ENCODE results near the gene VWA5B1. TPM values are rescaled to one million over a fixed set of nuclear protein-coding genes. Genes with fewer than 3 reads are reported as not detected.
A peak's percentile ranks its signal among the peaks of the same experiment; 100 is the strongest.

The VWA5B1 gene
- total RNA-seq, 1 experiment from 2014 or later = 0.10 TPM

GRCh38 chr1:20367116-20367585 is 76.5 kb downstream of the VWA5B1 start:
- Histone ChIP-seq H3K27me3 (ENCODE audit: control insufficient read depth, insufficient read depth, low read length) (peaks cover 83% of the 10 kb centered on the region), H3K36me3 (replicated peaks; ENCODE audit: control insufficient read depth, insufficient read depth, low read length) (no peaks in the 10 kb centered on the region), H3K4me3 (ENCODE audit: insufficient read depth, low read depth, low read length) (peak overlapping the region; percentile 56)

DNA sequence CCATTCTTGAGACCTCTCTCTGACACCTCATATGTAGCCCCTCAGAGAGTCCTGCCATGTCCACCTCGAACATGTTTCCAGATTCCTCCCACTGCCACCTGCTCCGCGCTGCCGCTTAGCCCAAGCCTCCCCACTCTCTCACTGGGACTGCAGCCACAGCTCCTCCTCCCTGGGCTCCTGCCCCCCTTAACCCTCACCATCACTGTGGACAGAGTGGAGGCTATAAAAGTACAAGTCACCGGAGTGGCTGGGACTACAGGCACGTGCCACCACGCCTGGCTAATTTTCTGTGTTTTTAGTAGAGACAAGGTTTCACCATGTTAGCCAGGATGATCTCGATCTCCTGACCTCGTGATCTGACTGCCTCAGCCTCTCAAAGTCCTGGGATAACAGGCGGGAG is 77.0 kb downstream of the VWA5B1 start:
- Histone ChIP-seq H3K27me3 (ENCODE audit: control insufficient read depth, insufficient read depth, low read length) (peaks cover 82% of the 10 kb centered on the region), H3K4me3 (ENCODE audit: insufficient read depth, low read depth, low read length) (no peak overlapping the region), H3K36me3 (replicated peaks; ENCODE audit: control insufficient read depth, insufficient read depth, low read length) (no peaks in the 10 kb centered on the region)
- no peak for DNase-seq

More at GRCh38 chr1:20367116-20367585, 76.5 kb downstream of the VWA5B1 start:
- peak; percentile 95 for DNase-seq

DNA sequence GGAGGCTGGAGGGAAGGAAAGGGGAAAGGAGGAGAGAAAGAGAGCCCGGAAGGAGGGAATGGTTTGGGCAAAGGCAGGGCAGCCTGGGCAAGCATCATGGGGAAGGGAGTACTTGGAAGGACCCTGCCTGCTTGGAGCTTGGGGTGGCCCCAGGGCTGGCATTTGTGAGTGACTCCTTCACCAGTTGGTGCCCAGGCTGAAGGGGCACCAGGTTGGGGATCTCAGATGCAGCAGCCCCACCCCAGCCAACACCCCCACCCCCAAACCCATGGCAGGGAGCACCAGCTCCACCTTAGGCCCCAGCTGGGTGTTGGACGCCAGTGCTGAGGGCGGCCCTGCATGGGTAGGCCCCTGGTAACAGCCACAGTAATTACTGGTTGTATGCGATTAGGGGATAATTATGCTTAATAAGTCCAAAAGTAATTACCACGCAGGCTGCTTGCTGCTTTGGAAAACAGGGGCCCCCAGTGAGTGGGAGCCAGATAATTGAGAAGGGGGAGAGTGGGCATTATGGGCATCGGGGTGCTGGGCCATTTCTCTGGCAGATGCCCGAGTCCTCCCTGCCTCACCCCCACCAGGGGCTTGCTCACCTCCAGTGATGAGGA is 78.3 kb downstream of the VWA5B1 start:
- H3K27me3 ChIP-seq (ENCODE audit: control insufficient read depth, insufficient read depth, low read length) = peaks cover 80% of the 10 kb centered on the region
- no peaks in the 10 kb centered on the region for H3K36me3 ChIP-seq (replicated peaks; ENCODE audit: control insufficient read depth, insufficient read depth, low read length)
- DNase-seq = no peak
- H3K4me3 ChIP-seq (ENCODE audit: insufficient read depth, low read depth, low read length) = no peak overlapping the region

- no peak for DNase-seq
- no peaks in the 10 kb centered on the region for H3K36me3 ChIP-seq (replicated peaks; ENCODE audit: control insufficient read depth, insufficient read depth, low read length)
- no peak overlapping the region for H3K4me3 ChIP-seq (ENCODE audit: insufficient read depth, low read depth, low read length)
- H3K27me3 ChIP-seq (ENCODE audit: control insufficient read depth, insufficient read depth, low read length) = peaks cover 75% of the 10 kb centered on the region
These were observed 80.0 kb downstream of the VWA5B1 start for GRCh38 chr1:20370698-20371097.

- DNase-seq = peak; percentile 72
- H3K4me3 ChIP-seq (ENCODE audit: insufficient read depth, low read depth, low read length) = no peak overlapping the region
These were observed 80.7 kb downstream of the VWA5B1 start for GRCh38 chr1:20371411-20371810.

GRCh38 chr1:20371883-20372282 is 81.2 kb downstream of the VWA5B1 start:
- H3K27me3 ChIP-seq (ENCODE audit: control insufficient read depth, insufficient read depth, low read length) = peaks cover 70% of the 10 kb centered on the region
- no peaks in the 10 kb centered on the region for H3K36me3 ChIP-seq (replicated peaks; ENCODE audit: control insufficient read depth, insufficient read depth, low read length)
- no peak for DNase-seq
- no peak overlapping the region for H3K4me3 ChIP-seq (ENCODE audit: insufficient read depth, low read depth, low read length)

More at GRCh38 chr1:20371411-20371810, 80.7 kb downstream of the VWA5B1 start:
- H3K36me3 ChIP-seq (replicated peaks; ENCODE audit: control insufficient read depth, insufficient read depth, low read length) = no peaks in the 10 kb centered on the region
- H3K27me3 ChIP-seq (ENCODE audit: control insufficient read depth, insufficient read depth, low read length) = peaks cover 75% of the 10 kb centered on the region

DNA sequence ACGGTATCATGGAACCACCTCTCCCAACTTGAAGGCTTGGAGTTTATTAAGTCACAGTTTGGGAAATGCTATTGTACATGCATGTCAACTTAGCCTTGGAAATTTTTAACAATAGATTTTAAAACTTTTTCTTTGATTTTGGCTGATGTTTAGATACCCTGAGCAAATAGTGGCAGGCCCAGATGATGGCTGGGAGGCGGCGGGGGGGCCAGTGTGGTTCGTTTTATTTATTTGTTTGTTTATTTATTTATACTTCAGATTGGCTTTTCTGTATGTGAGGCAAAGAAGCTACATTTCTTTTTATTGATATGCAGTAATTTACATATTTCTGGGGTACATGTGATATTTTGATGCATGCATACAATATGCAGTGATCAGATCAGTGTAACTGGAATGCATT is 82.0 kb downstream of the VWA5B1 start:
- no peak overlapping the region for H3K4me3 ChIP-seq (ENCODE audit: insufficient read depth, low read depth, low read length)
- no peaks in the 10 kb centered on the region for H3K36me3 ChIP-seq (replicated peaks; ENCODE audit: control insufficient read depth, insufficient read depth, low read length)
- H3K27me3 ChIP-seq (ENCODE audit: control insufficient read depth, insufficient read depth, low read length) = peaks cover 67% of the 10 kb centered on the region
- no peak for DNase-seq

DNA sequence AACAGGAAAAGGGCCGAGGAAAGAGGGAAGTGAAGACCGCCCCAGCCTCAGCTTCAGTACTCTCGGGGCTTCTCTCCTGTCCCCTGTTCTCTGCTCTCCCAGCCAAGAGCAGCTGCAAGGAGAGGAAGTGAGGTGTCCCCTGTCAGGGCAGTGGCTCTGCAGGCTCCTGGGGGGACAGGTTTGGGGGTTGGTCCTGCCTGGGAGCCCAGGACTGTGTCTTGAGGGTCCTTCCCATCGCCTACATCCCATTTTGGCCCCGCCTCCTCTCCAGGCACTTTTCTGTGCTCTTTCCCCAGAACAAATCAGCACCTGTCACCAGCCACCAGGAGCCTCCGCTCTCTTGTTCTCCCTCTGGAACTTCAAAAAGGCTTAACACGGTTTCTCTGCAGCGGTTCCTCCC is 82.6 kb downstream of the VWA5B1 start:
- Histone ChIP-seq H3K27me3 (ENCODE audit: control insufficient read depth, insufficient read depth, low read length) (peaks cover 63% of the 10 kb centered on the region), H3K36me3 (replicated peaks; ENCODE audit: control insufficient read depth, insufficient read depth, low read length) (no peaks in the 10 kb centered on the region), H3K4me3 (ENCODE audit: insufficient read depth, low read depth, low read length) (no peak overlapping the region)
- no peak for DNase-seq

DNA sequence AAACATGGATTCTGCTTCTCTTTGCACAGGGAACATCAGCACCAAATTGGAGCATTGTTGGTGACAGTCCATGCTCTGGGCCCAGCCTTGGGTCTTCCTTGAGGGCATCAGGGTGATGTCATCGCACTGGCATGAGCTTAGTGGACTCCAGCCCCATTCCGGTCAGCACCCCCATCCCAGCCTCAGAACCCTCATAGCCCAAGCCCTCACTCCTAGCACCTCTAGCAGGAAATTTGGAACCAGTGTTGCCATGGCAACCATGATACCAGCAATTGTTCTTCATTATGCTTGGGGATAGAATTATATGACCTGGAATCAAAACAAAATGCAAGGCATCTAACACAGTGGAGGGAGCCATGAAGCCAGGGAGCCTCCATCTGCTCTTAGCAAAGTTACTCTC is 83.1 kb downstream of the VWA5B1 start:
- Histone ChIP-seq H3K27me3 (ENCODE audit: control insufficient read depth, insufficient read depth, low read length) (peaks cover 62% of the 10 kb centered on the region), H3K4me3 (ENCODE audit: insufficient read depth, low read depth, low read length) (no peak overlapping the region), H3K36me3 (replicated peaks; ENCODE audit: control insufficient read depth, insufficient read depth, low read length) (no peaks in the 10 kb centered on the region)
- DNase-seq = no peak

GRCh38 chr1:20375563-20375962 is 84.9 kb downstream of the VWA5B1 start:
- Histone ChIP-seq H3K27me3 (ENCODE audit: control insufficient read depth, insufficient read depth, low read length) (peaks cover 52% of the 10 kb centered on the region), H3K36me3 (replicated peaks; ENCODE audit: control insufficient read depth, insufficient read depth, low read length) (no peaks in the 10 kb centered on the region), H3K4me3 (ENCODE audit: insufficient read depth, low read depth, low read length) (no peak overlapping the region)
- no peak for DNase-seq

DNA sequence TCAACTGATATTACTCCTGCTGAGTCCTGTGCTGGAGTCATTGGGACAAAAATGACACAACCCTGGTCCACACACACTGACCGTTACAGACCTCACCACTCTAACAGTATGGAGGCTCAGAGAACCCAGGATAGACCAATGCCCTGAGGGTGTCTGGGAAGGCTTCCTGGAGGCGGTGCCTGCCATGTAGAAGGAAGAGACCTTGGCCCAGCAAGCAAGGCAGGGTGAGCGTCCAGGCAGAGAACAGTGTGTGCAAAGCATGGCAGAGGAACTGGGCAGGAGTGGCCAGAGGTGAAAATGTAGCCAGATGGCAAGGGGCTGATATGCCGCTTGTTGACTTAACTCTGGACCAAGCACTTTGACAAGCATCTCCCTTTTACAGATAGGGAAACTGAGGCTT is 85.5 kb downstream of the VWA5B1 start:
- Histone ChIP-seq H3K4me3 (ENCODE audit: insufficient read depth, low read depth, low read length) (no peak overlapping the region), H3K27me3 (ENCODE audit: control insufficient read depth, insufficient read depth, low read length) (peaks cover 49% of the 10 kb centered on the region), H3K36me3 (replicated peaks; ENCODE audit: control insufficient read depth, insufficient read depth, low read length) (no peaks in the 10 kb centered on the region)
- DNase-seq = no peak

DNA sequence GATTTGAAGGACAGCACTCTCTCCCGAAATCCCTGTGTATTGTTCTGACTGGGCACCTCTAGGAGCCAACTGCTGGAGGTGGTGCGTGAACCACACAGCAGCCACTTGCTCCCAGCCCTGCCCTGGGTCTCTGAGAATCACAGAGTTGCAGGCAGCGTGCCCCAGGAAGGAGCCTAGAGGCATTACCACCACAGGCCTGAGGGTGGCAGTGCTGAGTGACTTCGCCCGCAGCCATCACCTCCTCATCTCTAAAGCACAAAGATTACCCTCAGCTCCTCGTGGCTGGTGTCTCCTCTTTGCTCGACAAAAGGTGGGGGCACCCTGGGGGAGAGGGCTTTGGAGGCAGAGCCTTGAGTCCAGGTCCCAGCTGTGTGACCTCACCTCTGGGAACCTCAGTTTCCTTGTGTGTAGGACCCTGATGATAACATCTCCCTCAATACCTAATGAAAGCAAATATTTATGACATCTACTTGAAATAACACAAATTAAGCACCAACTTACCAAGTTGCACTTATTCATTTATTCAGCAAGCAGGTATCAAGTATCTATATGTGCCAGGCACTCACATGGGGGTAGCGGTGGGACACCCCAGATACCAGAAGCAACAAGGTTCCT is 86.3 kb downstream of the VWA5B1 start:
- peaks cover 42% of the 10 kb centered on the region for H3K27me3 ChIP-seq (ENCODE audit: control insufficient read depth, insufficient read depth, low read length)
- peak; percentile 87 for DNase-seq
- no peaks in the 10 kb centered on the region for H3K36me3 ChIP-seq (replicated peaks; ENCODE audit: control insufficient read depth, insufficient read depth, low read length)
- no peak overlapping the region for H3K4me3 ChIP-seq (ENCODE audit: insufficient read depth, low read depth, low read length)

DNA sequence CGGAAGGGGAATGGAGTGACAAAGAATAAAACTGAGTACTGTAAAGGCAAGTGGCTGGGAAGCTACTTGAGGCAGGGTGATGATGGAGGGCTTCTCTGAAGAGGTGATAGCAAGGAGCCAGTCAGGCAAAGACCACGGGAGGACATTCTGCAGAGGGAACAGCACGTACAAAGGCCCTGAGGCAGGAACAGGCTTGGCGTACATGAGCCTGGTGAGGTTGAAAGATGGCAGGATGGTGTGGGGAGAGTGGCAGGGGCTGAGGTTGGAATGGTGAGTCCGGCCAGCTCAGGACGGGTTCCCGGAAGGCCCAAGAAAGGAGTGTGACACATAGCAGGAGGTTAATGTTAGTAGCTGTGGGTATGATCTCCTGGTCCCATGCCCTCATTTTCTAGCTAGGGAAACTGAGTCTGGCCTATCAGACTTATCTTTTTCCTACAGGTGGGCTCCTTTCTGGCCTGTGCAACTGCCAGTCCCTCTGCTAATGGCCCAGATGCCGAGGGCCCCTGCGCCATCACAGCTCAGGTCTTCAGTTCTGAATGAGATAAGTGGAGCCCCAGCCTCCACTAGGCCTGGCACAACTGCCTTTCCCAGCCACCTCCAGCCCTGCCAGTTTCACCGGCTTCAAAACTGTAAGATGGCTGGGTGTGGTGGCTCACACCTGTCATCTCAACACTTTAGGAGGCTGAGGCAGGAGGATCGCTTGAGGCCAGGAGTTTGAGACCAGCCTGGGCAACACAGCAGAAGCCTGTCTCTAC is 87.0 kb downstream of the VWA5B1 start:
- no peak for DNase-seq
- H3K27me3 ChIP-seq (ENCODE audit: control insufficient read depth, insufficient read depth, low read length) = peaks cover 36% of the 10 kb centered on the region
- H3K36me3 ChIP-seq (replicated peaks; ENCODE audit: control insufficient read depth, insufficient read depth, low read length) = no peaks in the 10 kb centered on the region
- H3K4me3 ChIP-seq (ENCODE audit: insufficient read depth, low read depth, low read length) = no peak overlapping the region

DNA sequence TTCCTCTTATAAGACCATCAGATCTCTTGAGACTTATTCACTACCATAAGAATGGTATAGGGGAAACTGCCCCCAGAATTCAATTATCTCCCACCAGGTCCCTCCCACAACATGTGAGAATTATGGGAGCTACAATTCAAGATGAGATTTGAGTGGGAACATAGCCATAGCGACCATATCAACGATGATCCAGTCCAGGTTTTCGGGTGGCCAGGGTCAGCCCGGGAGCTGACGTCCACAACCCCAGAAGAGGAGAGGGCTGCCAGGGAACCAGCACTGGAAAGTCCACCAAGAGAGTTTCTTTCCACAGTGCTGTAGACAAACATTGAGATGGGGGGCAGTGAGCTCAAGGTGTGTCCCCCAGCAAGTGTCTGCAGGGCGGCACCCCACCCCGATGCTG is 88.4 kb downstream of the VWA5B1 start:
- Histone ChIP-seq H3K4me3 (ENCODE audit: insufficient read depth, low read depth, low read length) (no peak overlapping the region), H3K27me3 (ENCODE audit: control insufficient read depth, insufficient read depth, low read length) (peaks cover 36% of the 10 kb centered on the region), H3K36me3 (replicated peaks; ENCODE audit: control insufficient read depth, insufficient read depth, low read length) (no peaks in the 10 kb centered on the region)
- DNase-seq = no peak

GRCh38 chr1:20380175-20380574 is 89.5 kb downstream of the VWA5B1 start:
- DNase-seq = no peak
- Histone ChIP-seq H3K27me3 (ENCODE audit: control insufficient read depth, insufficient read depth, low read length) (peaks cover 34% of the 10 kb centered on the region), H3K4me3 (ENCODE audit: insufficient read depth, low read depth, low read length) (no peak overlapping the region), H3K36me3 (replicated peaks; ENCODE audit: control insufficient read depth, insufficient read depth, low read length) (no peaks in the 10 kb centered on the region)

Data from H7 (cell line).